A673 (cell line): Measurements from ENCODE around the gene PCCA.

ENCODE experiments used
- EZH2 ChIP-seq: fragments of 200-600 bp; sonication (generic); IDR thresholded peaks from 2 replicates; pipeline ENCODE4 v1.6.1; 2017; ENCODE audit warnings: borderline replicate concordance, low read depth, mild to moderate bottlenecking, mixed read lengths, antibody characterized with exemption, low read length; ENCODE audit not compliant: poor library complexity, severe bottlenecking
- TF ChIP-seq, protein P1 (sequence below): fragments of 300-800, 200-600 bp; sonication (generic); conservative IDR thresholded peaks from 2 replicates; pipeline ENCODE4 v1.5.1; 2017; ENCODE audit warnings: low read depth, mild to moderate bottlenecking, antibody characterized with exemption, low read length, moderate library complexity, mixed read lengths

DNA sequence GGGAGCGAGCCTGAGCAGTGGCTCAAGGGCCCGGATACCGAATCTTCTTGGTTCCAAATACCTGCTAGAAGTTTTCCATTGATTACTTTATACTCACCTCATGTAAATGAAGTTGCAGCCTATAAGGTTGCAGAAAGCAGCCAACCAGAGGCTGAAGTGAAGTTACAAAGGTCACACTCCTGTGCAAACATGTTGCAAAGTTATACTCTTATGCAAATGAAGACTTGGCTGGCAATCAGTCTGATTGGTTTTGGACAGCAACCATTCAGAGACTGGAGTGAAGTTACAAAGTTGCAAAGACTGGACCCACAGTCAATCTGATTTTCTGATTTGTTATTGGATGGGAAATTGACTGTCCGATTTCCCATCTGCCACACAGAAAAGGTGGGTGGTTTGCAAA, 347.2 kb downstream of the PCCA start:
- TF ChIP-seq, protein P1, sequence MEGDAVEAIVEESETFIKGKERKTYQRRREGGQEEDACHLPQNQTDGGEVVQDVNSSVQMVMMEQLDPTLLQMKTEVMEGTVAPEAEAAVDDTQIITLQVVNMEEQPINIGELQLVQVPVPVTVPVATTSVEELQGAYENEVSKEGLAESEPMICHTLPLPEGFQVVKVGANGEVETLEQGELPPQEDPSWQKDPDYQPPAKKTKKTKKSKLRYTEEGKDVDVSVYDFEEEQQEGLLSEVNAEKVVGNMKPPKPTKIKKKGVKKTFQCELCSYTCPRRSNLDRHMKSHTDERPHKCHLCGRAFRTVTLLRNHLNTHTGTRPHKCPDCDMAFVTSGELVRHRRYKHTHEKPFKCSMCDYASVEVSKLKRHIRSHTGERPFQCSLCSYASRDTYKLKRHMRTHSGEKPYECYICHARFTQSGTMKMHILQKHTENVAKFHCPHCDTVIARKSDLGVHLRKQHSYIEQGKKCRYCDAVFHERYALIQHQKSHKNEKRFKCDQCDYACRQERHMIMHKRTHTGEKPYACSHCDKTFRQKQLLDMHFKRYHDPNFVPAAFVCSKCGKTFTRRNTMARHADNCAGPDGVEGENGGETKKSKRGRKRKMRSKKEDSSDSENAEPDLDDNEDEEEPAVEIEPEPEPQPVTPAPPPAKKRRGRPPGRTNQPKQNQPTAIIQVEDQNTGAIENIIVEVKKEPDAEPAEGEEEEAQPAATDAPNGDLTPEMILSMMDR = no peak
- no peak for TF ChIP-seq EZH2
